ENCODE data around the gene MIOX.
"Not testable (repeated sequence)": the region's sequence is repeated elsewhere in the genome, so short reads cannot be mapped to it uniquely, and the experiment has no call there.

MIOX gene

DNA sequence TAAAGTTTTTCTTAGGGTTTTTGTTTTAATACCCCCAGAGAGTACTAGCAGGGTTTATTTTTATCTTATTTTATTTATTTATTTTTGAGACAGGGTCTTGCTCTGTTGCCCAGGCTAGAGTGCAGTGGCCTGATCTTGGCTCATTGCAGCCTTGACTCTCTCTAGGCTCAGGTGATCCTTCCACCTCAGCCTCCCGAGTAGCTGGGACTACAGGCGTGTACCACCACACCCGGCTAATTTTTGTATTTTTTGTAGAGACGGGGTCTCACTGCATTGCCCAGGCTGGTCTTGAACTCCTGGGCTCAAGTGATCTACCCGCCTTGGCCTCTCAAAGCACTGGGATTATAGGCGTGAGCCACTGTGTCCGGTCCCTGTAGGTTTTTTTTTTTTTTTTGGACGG lies 33.5 kb downstream of the MIOX start:
- DNase-seq: not testable (repeated sequence)

DNA sequence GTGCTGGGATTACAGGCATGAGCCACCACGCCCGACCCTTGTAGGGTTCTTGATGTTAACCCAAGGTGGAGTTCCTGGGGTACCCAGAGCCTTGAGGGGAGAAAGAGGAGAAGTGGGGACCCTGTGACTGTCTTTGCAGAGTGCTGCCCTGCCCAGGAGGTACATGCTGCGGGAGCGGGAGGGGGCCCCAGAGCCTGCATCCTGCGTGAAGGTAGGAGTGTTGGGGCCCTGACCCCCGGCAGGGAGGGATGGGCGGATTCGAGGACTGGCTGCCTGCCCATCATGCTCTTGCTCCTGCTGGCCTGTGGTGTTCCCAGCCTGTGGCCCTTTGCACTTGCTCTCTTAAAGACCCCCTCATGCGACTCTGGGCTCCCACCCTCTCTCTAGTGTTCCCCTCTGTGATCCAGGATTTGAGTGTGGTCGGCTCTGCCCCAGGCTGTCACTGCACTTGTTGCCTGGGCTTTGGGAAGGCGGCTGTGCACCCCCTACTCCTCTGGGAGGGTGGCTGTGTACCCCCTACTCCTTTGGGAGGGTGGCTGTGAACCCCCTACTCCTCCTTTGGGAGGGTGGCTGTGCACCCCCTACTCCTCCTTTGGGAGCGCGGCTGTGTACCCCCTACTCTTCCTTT lies 34.3 kb downstream of the MIOX start:
- no peak for DNase-seq

DNA sequence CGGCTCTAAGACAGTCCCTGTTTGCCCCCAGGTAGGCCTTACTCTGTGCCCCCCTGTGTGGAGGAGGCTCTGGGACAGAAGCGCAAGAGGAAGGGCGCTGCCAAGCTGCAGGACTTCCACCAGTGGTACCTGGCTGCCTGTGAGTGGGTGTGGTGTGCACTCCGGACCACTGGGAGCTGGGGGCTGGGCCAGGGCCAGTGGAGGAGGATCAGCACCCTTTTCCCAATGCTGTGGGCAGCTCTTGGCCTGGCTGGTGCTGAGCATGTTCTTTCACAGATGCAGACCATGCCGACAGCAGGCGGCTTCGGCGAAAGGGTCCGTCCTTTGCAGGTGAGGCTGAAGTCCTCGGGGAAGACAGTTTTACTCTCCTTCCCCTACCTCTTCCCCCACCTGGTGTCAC lies 35.1 kb downstream of the MIOX start:
- DNase-seq: no peak

GRCh38 chr22:50522208-50522805 lies 35.6 kb downstream of the MIOX start:
- DNase-seq: no peak

- no peak for DNase-seq
These were observed 36.3 kb downstream of the MIOX start for GRCh38 chr22:50522806-50523438.

DNA sequence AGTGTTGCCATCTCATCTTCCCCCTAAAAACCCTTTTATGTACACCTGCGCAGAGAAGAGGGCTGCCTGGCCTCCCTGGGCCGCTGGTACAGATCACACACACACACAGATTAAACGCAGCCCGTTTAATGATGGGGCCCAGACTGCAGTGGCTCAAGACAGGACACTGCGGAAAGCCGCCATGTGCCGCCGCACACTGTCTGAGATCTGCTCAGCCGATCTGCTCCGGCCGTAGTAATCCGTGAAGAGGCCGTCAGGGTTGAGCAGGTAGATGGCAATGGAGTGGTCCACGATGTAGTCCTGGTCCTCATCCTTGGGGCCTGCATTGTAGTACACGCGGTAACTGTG lies 36.8 kb downstream of the MIOX start:
- DNase-seq: no peak

DNA sequence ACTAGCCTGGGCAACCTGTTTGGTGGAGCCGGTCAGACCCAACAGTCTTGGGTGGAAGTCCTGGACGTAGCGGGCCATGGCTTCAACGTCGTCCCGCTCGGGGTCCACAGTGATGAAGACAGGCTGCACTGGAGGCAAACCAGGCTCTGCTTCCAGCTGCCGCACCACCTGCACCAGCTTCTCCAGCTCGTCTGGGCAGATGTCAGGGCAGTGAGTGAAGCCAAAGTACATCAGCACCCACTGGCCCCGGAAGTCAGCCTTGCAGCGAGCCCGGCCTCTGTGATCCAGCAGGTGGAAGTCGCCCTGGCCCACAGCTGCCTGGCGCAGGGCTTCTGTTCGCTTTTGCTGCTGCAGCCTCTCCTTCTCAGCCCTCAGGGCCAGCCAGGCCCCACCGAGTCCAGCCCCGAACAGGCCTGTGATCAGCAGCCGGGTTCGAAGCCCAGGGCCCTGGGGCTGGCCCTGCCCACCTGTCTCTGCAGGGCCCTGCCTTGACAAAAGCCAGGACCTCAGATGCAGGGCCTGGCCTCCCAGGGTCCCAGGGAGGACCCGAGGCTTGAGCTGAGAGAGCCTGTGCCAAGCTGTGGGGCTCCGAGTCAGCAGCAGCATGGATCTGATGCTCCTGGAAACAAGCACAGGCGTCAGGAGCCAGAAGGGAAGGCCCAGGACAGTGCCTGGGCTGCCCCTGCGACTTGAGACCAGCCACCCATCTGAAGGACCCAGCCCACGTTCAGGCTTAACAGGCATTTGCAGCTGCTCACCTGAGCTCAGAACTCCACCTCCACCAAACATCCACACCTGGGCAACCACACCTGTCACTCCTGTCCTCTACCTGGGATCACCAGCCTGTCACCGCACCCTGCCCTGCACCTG lies 37.4 kb downstream of the MIOX start:
- DNase-seq: no peak

DNA sequence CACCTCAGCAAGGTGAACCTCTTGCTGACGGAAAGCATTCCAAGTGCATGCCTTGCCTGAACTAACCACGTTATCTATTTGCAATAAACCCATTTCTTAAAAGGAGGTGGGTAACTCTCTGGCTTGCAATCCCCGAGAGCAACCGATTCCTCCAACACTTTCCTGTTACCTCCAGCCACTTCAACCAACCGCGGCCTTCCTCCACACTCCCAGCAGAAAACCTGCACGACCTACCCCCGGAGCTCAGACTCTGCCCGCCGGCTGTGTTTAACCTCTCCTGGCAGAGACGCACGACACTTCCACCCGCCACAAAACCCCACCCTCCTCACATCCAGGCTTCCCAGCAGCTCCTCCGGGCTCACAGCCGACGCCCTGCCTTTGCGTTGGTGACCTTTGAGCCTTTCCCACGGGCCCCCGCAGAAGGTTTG lies 38.0 kb downstream of the MIOX start:
- DNase-seq: no peak

DNA sequence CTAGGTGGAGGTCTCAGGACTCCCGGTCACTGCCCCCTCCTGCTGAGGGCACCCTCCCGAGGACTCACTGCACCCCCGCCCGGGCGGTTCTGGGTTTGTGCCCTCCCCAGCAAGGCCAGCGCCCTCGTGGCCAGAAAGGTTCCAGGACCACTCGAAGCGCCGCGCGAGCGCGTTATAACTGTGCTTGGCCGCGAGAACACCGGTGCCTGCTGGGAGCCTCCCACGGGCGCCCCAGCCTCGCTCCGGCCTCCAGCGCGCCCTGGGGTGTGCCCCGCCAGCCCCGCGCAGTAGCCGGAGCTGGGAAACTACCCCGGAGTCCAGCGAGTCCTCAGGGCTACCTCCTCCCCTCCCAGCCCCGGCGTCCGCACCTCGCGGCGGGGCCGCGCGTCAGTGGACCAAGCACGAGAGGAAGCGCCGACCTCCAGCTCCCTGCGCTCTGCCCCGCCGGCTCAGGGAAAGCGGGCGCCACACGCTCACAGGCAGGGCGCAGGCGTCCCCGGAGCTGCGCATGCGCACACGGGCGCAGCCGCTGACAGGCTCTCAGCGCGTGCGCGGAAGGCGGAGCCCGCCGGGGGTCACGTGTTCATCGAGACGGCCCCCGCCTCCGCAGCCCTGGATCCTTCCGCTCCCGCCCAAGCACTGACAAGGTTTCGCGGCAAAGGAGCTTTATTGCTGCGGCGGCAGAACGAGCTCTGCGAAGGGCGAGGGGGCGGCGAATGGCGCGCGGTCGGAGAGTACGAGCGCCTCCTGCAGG lies 38.6 kb downstream of the MIOX start, which contains the start of gene SCO2:
SCO2 (minus strand) TSS at position 495 of the 754 bp plus-strand sequence. CDS start 1,187 bp downstream, outside the sequence.
- peak; percentile 70 for DNase-seq

DNA sequence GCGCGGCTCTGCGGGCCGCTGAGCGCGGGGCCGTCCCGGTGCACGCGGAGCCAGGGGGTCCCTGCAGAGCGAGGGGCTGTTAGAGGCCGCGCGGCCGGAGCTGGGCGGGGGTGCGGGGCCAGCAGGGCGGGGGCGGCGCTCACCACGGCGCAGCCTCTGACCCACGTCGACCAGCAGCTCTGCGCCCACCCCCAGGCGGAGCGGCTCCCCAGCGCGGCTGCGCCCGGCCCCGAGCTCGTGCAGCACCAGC lies 39.1 kb downstream of the MIOX start:
- no peak for DNase-seq

DNA sequence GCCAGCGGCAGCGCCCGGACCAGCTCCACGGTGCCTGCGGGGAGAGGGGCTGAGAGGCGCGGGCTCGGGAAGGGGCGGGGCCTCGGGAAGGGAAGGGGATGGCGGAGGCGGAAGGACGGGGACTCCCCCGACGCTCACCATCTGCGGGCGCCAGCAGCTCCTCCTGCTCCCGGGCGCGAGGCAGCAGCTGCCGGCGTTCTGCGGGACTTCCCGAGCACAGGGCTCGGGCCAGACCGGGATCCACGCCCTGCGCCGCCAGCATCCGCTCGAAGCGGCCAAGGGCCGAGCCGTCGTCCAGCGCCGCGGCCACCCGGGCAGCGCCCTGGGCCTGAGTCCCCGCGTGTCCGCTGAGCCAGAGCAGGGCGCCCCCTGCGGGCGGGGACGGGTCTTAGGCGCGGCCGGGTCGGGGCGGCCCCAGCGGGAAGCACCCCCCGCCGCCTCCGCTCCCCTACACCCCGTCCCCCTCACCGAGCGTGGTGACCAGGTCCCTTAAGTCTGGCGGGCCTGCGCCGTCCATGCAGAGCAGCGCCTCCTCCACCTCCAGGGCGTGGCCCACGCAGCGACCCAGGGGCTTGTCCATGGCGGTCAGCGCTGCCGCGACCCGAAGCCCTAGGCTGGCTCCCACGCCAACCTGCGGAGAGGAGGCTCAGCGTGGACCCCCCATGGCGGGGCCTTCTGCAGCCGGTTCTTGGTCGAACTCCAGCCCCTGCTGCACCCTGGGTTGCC lies 39.6 kb downstream of the MIOX start:
- DNase-seq: peak; percentile 40

DNA sequence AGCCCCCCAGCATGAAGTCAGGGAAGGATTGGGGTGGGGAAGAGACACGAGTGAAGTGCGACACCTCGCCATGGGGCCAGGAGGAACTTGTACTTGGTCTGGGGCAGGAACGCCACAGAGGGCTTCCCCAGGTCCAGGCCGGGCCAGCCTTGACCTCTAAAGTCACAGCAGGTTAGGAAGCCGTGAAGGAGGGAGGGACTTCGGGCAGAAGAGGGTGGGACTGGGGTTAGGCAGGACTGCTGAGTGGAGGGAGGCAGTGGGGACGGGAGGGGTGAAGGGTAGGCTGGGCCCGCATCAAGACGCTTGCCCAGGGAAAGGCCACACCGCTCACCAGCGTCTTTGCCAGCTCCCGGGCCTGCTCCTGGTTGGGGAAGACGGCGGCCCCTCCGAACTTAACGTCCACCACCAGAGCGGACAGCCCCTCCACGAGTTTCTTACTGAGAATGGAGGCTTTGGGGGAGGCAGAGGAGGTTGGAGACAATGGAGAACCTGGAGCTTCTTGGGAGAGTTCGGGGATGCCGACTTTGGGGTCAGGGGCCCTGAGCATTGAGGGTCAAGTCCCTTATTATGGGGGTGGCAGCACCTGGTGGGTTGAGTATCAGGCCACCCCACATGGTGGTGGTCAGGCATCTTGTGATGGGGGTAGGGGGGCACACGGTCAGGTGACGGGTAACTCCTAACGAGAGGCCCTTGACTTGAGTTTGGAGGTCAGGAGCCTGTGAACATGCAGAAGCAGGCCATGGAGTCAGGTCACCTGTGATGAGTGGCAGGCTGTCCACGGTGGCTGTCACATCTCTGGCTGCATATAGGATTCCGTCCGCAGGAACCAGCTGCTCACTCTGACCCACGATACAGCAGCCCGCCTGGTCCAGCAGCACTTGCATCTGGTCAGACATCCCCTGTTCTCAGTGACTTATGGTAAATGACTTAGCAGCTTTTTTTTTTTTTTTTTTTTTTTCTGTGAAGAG lies 40.5 kb downstream of the MIOX start:
- no peak for DNase-seq

GRCh38 chr22:50527921-50528681 lies 41.4 kb downstream of the MIOX start:
- DNase-seq: no peak

GRCh38 chr22:50528682-50529415 lies 42.2 kb downstream of the MIOX start:
- DNase-seq: no peak

GRCh38 chr22:50529416-50529896 lies 42.8 kb downstream of the MIOX start:
- DNase-seq: no peak

GRCh38 chr22:50529897-50530579 lies 43.4 kb downstream of the MIOX start, which contains the start of gene TYMP:
TSS of gene TYMP (minus strand) at chr22:50530012. CDS start at chr22:50529709, 303 bp downstream.
- DNase-seq: no peak

DNA sequence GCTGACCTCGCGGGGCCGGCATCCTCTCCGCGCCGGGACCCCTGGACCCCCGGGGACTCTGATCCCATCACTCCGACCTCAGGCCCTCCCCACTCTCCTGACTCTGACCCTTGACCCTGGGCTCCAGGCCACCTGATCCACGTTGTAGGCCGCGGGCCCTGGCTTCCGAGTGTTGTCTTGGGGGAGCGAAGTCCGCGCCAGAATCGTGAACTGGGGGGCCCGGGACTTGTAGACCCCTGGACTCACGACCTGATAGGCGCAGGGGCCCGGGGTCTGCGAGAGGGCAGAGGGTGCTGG lies 43.9 kb downstream of the MIOX start:
- no peak for DNase-seq

GRCh38 chr22:50530877-50531545 lies 44.4 kb downstream of the MIOX start:
- no peak for DNase-seq

Data from NCI-H1092 treated with DMSO at 0.1 percent for 48 hours (cell line).